GM18861 (cell line): ENCODE results near the gene NYNRIN.
A peak's percentile ranks its signal among the peaks of the same experiment; 100 is the strongest.
"Not testable (repeated sequence)": the region's sequence is repeated elsewhere in the genome, so short reads cannot be mapped to it uniquely, and the experiment has no call there.

Source experiments
- ATAC-seq: cut with Tn5 transposase; IDR thresholded peaks from one replicate; pipeline ENCODE4 v1.9.1; 2021; ENCODE audit not compliant: unreplicated experiment

NYNRIN gene

GRCh38 chr14:24398653-24399446 is at the start of gene NYNRIN:
Gene NYNRIN, plus strand, starts transcription at chr14:24399003. Its CDS starts 244 bp downstream, at chr14:24399247.
- ATAC-seq: no peak

- no peak for ATAC-seq
Measured at GRCh38 chr14:24349742-24350141, 49.1 kb upstream of the NYNRIN start.

- ATAC-seq: no peak
Measured at GRCh38 chr14:24351517-24351916, 47.3 kb upstream of the NYNRIN start.

- ATAC-seq: no peak
Measured at GRCh38 chr14:24353559-24354481, 45.0 kb upstream of the NYNRIN start.

- ATAC-seq: not testable (repeated sequence)
Measured at GRCh38 chr14:24354482-24354825, 44.3 kb upstream of the NYNRIN start.

GRCh38 chr14:24355009-24355408 is 43.8 kb upstream of the NYNRIN start:
- ATAC-seq: no peak

GRCh38 chr14:24356208-24356607 is 42.6 kb upstream of the NYNRIN start:
- ATAC-seq: no peak

- ATAC-seq: no peak
Measured at GRCh38 chr14:24360281-24360680, 38.5 kb upstream of the NYNRIN start.

GRCh38 chr14:24361326-24361725 is 37.5 kb upstream of the NYNRIN start:
- no peak for ATAC-seq

- no peak for ATAC-seq
Measured at GRCh38 chr14:24362241-24362960, 36.4 kb upstream of the NYNRIN start.

GRCh38 chr14:24363401-24363800 is 35.4 kb upstream of the NYNRIN start:
- no peak for ATAC-seq

- no peak for ATAC-seq
Measured at GRCh38 chr14:24364841-24365240, 34.0 kb upstream of the NYNRIN start.

GRCh38 chr14:24365600-24366412 is 33.0 kb upstream of the NYNRIN start:
- ATAC-seq: no peak

GRCh38 chr14:24366413-24366720 is 32.4 kb upstream of the NYNRIN start:
- no peak for ATAC-seq

- peak; percentile 53 for ATAC-seq
Measured at GRCh38 chr14:24366721-24367513, 31.9 kb upstream of the NYNRIN start.

- ATAC-seq: peak; percentile 26
Measured at GRCh38 chr14:24367514-24368211, 31.1 kb upstream of the NYNRIN start, which contains the start of gene NFATC4. Gene NFATC4, plus strand, starts transcription at chr14:24368184. Its CDS starts 157 bp downstream, at chr14:24368341.

- ATAC-seq: no peak
Measured at GRCh38 chr14:24368212-24368561, 30.6 kb upstream of the NYNRIN start.

- no peak for ATAC-seq
Measured at GRCh38 chr14:24368562-24369252, 30.1 kb upstream of the NYNRIN start.

GRCh38 chr14:24369463-24369862 is 29.3 kb upstream of the NYNRIN start:
- no peak for ATAC-seq
